HT-29 (cell line): Measurements from ENCODE around the gene BNC2. TPM values are rescaled to one million over a fixed set of nuclear protein-coding genes. Genes with fewer than 3 reads are reported as not detected.

ENCODE experiments used
- DNase-seq: peaks from one replicate; pipeline ENCODE4 v3.0.0-alpha.2; 2015; ENCODE audit warnings: low spot score
- total RNA-seq: library from RNA; depleted of rRNA; stranded (reverse); fragments of >200 nt; shearing (Covaris generic); gene quantifications from 2 replicates; pipeline ENCODE4 v1.2.3, GENCODE V29; 2014

BNC2 gene
- total RNA-seq, 1 experiment from 2014 or later, result not detected

DNA sequence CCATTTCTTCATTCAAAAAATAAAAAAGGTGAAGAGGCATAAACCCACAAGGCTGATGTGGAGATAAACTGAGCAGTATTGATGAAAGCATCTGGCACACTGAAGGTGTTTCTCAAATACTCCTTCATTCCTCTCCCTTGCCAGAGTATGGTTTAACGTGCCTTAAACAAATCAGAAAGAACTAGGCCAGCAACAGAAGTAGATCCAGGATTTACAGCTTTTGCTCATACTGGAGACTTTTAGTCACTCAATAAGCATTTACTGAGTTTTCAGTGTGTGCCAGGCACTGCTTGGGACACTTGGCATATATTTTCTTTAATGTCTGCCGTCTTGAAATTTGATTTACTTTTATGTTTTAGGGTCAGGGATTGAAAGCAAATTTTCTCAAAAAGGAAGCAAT is 53.0 kb downstream of the BNC2 start:
- no peak for DNase-seq

DNA sequence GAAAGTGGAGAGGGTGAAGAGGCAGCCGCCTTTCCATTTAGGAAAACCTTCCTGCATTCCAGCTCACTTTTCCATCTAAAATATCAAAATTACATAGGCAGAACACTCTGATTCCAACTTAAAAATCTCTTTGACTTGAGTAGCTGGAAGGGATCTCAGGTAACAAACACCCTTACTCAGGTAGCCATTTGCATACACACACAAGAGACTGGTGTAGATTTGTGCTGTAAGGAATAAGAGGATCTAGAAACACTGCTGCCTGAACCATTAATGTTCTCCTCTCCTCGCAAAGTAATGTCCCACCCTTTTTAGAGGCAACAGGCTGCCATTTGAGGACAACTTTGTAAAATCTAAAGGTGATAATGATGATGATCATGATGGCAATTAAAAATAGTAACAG is 53.5 kb downstream of the BNC2 start:
- no peak for DNase-seq

DNA sequence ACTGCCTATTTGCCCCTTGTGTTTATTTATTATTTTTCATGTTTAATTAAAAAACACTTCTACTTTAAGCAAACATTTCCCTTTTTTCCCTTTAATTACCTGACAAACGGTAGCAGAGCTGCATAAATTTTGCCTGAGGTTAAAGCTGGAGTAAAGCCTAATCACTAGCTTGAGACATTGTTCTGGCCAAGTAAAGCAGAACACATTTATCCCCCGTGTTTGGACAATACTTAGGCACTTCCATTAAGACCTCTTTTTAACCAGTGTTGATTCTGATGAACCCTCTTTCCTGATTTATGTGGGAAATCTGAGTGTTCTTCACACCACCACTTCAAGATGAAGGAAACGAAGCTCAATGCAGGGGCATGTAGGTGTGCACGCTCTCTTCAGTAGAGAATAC is 54.5 kb downstream of the BNC2 start:
- no peak for DNase-seq

DNA sequence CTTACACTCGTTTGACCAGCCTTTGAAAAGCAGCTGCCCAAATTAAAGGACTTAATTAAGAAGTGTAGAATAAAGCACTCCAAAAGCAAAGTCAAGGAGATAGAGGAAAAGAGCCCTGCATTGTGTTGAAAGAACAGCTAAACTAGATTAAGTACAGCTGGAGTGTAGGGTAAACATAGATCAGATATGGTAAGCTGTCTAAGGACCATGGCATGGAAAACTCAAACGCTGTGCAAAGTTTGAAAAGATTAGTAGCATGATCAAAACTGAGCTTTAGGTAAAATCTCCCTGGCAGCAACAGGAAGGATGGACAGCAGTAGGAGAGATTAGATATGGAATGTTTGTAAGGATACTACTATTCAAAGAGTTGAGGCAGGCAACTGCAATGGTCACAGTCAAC is 55.4 kb downstream of the BNC2 start:
- no peak for DNase-seq

DNA sequence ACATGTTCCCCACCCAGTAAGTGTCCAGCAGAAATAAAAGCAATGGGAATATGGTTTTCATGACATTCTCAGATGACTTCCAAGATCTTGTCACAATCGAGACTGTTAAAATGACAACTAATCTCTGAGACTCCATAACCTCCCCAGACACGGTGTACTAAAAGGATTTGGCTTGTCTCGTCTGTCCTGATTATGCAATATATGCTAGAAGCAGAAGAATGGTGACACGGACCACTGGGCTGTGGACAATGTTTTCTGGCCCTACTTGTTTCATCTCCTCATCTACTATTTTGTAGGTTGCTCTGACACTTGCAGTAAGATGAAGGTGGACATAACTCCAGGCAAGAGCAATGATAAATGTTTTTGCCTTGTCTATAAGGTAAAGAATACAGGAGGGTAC is 56.6 kb downstream of the BNC2 start:
- no peak for DNase-seq

DNA sequence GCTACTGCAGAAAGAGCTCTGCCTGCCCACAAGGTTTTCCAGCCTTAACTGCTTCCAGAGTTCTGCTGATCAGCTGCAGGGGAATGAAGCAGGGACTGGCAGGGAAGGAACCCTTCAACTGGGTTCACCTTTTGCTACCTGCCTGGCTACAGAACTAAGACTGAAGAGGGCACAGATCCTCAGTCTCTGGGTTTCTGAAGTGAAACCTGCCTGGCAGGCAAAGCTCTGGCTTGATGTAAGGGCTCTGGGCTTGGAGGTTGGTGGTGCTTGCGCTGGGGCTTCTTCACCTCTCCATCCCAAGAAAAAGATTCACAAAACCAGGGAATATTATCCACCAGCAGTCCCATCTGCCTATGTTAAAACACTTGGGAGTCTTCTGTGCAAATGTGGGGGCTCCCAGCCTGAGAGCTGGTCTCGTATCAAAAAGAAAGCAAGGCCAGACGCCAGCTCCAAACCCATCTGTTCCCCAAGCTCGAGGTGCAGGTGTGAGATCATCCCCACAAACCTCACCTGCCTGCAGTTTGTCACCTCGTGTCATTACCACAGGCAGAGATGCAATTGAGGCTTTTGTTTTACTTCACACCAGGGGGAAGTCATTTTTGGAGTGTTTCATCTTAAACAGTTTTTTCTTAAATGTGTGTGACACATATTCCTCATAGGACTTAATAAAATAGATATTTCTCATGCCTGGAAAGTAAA is 58.3 kb downstream of the BNC2 start:
- DNase-seq, result no peak

DNA sequence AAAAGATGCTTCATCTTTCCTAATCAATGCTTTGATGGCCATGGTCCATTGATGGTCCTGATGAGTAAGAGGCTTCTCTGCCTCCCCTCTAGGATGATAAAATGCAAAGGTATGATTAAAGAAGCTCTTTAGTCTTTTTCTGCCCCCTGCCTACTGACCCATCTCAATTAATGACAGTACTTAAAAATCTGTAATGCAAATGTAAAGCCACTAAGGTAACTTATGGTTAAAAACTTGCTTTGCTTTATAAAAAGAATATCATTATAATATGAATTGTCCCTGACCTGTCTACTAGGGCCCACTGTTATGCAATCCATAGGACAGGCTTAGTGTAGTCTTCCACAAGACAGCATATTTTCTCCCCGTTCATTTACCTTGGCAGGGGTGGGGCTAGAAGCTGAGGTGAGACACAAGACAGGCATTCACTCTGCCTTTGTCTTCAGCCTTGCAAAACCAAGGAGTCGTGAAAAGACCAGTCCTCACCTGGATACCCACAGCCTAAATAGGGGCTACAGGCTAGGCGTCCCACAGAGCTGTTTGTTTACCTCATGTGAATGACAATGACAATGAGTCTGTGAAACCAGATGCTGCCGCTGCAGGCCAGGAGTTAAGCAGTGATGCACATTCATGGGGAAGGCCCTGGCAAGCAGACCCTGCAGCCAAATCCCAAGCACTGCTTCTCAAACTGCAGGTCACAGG is 60.4 kb downstream of the BNC2 start:
- DNase-seq, result no peak

DNA sequence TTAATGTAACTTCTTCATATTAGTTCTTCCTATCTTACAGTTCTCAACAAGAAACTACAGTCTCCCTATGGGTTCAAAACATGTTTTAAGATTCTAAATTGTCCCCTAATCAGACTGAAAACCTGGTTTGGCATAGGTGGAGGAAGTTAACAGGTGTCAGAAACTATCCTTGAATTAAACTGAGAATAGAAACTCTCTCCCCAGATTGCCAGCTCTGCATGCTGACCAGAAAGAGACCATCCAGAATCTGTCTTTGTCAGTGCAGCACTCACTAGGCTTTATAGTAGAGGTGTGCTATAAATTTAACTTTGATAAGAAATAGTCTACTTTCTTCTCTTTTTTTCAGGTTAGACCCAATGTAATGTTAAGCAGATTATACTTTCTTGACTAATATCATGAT is 63.8 kb downstream of the BNC2 start:
- DNase-seq, result no peak

DNA sequence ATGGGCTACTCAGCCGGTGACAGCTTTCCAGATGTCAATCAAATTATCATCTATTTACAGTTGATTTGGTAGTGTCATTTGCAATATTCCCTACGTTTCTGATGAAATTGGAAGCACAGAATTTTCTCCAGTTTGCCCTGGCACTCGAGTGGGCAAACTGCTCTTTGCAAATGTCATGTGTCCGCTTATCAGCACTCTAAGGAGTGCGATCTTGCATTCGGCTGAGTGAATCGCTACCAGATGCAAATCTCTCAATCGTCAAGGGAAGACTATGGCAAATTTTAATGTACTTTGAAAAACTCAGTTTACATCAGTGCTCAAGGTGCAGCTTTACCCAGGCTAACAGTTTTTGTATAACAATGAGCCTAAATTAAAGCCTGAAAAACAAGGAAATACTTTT is 66.8 kb downstream of the BNC2 start:
- DNase-seq, result no peak

DNA sequence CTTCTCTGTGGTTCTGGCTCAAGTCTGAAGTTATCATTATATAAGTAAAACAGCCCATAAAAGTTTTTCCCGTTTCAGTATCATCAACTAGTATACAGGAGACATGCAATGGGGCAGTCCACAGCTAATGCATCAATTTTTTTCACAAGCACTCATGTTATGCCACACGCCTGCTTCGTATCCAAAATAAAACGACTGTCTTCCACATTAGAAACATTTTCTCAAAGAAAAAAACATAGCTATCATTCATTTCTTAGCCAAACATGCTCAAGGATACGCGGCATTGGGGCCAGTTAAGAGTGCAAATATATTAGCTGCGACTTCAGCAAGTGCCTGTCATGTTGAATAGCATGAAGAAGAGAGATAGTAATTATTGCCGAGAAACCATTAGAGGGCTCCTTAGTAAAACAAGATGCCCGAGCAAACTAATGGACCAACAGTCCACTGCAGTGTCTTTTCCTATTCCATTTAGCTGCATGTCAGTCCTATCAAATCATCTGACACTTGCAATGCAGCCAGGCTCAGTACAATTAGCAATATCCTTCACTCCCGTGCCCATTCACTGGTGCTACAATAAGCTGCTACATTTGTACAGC is 68.5 kb downstream of the BNC2 start:
- DNase-seq, result no peak

DNA sequence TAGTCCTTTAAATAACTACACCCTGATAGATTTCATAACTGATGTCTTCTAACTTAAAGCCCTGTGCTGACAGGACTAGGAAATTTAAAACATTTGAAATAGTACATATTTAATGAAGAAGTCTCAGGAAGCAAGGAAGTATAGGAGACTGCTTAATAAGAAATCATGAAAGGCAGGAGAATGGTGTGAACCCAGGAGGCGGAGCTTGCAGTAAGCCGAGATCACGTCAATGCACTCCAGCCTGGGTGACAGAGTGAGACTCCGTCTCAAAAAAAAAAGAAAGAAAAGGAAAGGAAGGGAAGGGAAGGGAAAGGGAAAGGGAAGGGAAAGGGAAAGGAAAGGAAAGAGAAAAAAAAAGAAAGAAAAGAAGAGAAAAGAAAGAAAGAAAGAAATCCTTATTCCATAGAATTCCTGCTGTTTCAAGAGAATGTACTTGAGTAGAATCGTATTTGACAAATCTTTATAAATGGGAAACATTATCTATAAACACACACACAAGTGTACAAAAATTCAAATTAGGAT is 74.1 kb downstream of the BNC2 start:
- no peak for DNase-seq

DNA sequence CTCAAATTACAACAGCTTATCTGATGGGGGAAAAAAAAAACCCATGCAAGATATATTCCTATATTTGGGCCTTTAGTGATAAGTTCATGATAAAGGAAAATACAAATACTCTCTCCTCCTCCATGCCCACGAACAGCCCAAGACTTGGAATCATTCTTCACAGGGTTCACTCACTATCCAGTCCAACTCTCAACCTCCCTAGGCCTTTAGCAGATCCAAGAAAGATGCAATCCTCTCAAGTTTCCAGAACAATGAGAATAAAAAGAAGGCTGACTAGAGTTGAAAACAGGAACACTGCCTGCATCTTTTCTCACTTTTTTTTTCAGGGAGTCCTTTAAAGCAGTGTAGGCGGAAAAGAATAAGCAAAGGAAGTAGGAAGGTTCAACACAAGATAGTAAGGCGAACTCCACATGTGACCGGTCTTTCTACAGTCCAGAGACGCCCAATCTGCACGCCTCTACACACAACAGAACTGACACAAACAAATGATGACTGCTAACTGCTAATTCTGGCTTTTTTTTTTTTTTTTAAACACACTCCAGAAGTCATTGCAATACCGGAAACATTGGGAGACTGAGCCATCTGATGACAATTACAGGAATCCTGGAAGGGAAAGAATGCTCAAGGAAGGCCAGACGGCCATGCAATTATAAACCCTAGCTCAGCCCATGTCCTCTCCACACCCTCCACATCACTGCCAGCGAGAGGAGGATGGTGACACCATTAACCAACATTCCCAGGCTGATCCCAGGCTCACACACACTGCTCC is 75.4 kb downstream of the BNC2 start:
- DNase-seq, result no peak

DNA sequence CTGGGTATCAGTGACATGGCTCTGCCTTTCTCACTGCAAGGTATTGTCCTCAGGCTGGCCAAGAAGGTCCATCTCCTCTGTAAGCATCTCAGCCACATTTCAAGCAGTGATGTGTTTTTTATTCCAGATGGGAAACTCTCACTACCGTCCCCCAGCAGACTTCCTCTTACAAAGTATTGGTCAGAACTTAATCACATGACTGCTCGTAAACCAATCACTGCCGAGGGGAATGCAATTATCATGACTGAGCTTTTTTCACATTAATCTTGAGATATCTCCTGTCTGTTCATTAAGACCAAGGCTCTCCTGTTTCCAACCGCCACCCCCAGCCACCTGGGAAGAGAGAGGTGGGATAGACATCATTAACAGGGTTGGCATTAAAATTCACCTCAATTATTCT is 76.4 kb downstream of the BNC2 start:
- DNase-seq, result no peak

DNA sequence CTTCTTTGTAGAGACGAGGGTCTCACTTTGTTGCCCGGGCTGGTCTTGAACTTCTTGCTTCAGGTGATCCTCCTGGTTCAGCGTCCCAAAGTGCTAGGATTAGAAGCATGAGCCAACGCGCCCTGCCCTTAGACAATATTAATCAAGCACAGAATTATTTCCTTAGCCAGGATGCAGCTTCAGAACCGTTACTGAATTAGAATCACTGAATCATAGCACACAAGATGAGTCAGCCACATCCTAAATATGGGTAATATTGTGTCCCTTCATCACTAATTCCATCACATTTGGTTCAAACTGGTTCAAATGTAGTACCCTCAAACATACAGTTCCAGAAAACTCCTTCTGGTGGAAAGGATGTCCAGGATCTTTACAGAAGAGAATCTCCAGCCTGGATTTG is 82.7 kb downstream of the BNC2 start:
- DNase-seq, result no peak

DNA sequence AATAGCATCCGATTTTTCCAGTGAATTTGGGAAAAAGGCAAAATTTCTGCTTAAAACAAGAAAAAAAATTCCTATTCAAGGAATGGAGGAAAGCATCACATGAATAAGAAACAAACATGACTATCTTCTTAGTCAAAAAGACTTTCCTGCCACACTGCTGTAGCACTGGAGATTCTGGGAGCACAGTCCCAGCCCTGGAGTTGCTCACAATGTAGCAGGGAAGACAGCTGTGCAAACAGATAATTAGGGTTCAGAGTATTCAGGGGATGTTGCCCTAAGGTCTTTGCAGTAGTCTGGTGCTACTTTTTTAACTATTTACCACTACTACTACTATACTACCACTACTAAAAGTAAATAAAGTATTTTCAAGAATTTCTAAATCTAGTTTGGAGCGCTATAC is 86.5 kb downstream of the BNC2 start:
- no peak for DNase-seq

DNA sequence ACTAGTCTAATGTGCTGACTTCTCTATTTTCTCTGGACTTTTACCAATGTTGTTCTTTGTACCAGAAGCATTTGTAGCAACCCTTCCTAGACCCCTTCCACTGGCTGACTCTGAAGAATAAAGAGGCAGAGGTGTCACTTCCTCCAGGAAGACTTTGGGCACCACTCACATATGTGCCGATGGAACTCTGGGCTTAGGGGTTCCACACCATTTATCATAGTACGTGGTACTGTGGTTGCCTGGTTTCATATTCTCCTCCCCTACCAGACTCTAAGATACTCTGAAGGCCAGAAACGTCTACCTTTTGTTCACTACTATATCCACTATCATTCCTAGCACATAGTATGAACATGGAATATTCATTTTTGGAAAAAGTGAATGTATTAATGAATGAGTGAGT is 88.0 kb downstream of the BNC2 start:
- DNase-seq, result no peak

DNA sequence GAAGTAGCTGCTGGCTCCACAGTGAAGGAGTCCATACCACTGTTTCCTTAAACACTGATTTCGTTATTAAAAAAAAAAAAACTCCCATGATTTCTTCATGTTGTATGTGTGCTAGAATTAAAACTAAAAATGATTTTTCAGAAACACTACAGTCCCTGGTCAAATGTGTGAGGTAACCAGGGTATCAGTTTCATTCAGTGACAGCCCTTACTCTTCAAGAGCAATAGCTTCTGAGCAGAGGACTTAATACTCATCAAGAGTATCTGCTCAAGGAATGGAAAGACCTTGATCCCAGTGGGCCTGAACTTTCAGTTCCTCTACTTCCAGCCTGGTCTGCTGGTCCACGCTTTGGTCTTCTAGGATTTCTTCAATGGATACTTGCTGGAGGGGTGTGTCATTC is 95.1 kb downstream of the BNC2 start:
- no peak for DNase-seq

DNA sequence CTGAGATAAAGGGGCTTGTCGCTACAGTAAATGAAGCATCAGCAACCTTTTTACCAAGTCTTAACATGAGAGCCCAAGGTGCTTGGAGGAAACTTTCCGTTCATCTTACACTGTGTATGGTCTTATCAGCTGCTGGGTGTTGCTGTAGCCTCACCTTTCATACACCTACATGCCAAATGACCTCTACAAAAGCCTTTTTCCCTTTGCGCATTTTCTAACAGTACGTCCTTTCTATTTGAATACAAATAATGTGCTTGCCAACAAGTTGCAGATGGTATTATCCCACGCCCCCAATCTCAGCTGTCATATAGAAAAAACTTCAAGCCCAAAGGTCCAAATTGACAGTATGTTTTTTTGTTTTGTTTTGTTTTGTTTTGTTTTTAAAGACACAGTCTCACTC is 96.9 kb downstream of the BNC2 start:
- no peak for DNase-seq

DNA sequence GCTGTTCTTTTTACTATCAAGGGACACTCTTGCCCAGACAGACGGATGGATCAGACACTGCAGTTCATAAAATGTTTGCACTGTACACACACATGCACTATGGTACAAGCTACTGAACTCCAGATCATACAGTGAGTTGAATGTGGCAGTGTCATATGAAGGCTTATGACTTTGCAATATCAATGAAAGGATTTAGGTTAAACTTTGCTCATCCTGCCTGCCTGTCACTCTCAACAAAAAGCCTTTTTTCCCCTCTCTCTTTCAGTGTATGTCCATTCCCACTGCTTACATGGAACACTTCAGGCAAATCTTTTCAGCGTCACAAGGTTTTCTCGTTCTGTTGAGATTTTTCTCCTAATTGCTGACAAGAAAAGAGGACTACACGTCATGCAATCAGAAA is 97.4 kb downstream of the BNC2 start:
- DNase-seq, result no peak

DNA sequence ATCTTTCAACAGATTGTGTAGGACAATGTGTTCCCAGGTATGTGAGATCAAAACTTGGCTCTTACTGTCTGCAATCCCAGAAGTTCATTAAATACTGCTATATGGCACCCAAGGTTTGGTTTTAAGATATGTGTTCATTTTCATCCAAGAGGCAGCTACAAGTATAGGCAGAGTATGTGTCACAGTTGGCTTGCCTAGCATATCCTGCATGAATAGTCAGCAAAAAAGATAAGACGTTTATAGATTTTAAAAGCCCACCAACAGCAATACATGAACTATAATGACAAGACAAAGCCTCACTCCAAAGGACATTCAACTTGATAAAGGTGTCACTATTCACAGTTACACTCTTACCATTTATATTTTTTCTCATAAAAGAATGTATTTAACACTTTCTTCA is 99.1 kb downstream of the BNC2 start:
- no peak for DNase-seq

DNA sequence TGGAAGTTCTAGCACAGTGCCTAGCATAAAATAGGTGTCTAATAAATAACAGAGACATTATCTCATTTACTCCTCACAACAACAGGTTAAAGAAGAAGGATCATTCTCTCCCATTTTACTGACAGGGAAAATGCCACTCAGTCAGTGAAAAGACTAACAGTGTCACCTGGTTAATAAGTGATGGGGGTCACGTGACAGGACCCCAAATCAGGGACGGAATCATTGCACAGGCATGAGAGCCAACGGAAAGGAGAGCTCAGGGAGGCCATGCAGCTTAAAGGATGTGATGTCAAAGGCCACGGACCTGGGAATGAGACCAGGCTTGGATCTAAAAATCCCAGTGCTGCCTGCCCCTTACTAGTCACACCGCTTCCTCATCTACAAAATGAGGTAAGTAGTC is 101.2 kb downstream of the BNC2 start:
- no peak for DNase-seq

DNA sequence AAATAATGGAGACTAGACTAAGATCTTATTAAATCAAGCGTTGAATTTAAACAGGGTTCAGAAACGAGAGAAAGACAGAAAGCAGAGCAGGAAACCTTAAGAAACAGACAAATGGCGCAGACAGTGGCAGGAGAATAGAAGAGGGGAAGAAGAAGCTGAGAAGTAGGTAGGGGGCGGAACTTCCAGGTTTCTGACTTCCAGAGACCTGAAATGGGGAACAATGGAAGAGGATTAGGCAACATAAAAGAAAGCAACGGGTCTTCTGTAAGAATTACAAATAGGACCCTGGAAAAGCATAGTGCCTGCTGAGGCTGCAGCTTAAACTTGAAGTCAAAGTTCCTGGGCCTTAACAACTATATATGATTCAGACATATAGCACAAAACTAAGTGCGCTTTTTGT is 101.7 kb downstream of the BNC2 start:
- DNase-seq, result no peak
